ENCODE measurements around the gene RPGRIP1L.

The RPGRIP1L gene

DNA sequence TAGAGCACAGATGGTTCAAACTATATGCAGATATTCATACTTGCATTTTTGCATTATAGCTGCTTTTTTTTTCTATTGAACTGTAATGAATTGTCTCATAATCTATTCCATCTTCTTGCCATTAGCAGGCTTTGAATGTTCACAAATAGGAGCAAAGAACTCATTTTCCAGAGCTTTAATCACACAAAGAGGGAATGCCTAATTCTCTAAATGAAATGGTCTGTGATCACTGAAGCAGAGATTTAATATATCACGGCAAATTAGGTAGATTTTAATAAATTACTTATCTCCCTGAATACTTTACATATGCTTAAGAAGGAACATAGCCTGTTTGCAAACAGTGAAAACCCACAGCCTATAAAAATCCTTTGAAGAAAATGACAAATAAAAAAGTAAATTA lies 103.0 kb downstream of the RPGRIP1L start:
- no peak for DNase-seq (ENCODE audit: low read depth)

DNA sequence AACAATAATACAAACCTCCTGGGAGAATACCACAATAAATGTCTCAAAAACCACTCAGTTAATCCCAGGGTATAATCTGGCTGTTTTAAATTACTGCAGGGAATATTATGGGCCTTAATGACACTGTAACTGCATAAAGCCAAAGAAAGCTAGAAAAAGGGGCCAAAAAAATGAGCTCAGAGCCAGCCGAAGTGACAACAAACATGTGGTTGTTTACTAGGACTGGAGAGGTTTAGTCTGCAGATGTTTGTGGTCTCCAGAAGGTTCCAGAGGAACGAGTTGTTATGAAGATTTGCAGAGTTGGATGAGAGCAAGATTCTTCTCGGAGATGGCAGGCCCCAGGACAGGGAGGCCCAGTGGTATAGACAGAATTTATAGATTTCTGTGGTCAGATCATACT lies 103.5 kb downstream of the RPGRIP1L start:
- DNase-seq (ENCODE audit: low read depth), result no peak

DNA sequence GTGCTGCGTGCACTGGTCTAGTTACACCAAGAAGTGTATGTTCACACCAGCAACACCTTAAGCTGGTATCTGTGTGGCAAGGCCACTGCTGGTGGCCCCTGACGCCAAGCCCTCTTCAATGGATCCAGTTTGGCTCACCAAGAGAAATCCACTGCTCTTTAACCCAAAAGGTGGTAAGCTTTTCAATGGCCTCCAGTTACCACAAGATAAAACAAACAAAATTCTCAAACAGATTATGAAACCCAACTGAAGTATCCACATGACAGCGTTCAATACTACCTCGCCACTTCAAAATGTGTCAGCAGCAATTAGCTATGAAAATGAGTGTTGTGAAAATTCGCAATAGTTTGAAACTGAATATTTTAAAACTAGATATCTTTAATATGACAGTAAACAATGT lies 104.1 kb downstream of the RPGRIP1L start:
- no peak for DNase-seq (ENCODE audit: low read depth)

DNA sequence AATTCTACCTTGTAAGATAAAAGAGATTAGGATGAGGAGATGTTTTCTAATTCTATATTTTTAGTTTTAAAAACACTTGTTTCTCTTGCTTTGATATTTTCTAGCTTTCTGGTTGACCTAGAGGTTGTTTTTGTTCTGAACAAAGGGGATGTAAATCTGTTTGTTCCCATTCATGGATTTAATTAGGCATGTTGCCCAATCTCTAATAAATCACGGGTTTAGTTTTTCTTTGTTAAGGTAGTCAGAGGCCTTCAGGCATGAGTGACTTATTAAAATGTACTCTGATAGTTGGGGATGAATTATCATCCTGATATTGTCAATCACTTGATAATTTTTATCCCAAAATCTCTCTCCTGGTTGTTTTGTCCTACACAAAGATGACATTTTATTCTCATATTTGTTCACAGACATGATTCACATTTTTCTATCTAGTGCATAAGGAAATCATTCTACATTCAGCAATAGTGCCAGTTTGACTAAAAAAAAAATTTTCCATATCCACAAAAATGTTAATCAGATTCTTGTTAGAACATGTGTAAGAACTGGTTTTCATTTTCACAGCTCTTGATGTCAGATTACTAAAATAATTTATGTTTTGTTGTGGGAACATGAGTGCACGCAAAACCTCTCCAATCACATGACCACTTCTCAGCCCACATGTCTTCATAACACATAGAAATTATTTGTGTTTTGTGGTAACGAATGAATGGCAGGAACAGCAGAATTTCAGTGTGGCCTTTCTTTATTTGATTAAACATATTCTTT lies 105.0 kb downstream of the RPGRIP1L start:
- DNase-seq (ENCODE audit: low read depth), result no peak

DNA sequence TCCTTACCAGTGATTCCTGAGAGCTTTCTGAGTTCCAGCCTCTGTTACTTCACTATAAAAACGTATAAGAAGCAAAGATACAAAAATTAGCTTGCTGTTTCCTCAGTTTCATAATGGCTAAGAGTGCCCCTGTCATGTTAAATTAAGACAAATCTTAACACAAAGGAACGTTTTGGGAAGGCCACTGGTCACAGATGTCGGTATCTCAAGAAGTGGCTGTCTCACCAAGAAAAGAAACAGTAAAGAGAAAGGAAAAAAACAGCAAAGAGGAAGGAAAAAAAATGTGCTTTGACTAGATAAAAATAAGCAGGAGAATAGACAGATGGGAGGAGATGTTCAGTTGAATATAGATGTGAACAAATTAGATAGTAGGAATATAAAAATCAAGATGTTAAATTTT lies 105.9 kb downstream of the RPGRIP1L start:
- DNase-seq (ENCODE audit: low read depth), result peak; percentile 11

DNA sequence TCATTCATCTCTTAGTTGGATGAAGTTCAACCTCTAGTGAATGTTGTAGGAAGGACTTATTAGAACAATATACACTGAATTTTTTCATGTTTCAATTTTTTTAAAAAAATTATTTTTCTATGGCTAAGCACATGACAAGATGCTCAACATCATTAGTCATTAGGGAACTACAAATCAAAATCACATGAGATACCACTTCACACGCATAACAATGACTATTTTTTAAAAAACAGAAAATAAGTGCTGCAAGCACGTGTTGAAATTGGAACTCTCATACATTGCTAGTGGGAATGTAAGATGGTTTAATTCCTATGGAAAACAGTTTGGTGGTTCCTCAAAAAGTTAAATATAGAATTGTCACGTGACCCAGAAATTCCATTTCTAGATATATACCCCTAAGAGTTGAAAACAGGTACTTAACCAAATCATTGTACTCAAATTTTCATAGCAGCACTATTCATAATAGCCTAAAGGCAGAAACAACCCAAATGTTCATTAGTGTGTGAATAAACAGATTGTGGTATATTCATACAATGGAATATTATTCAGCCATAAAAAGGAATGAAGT lies 115.5 kb downstream of the RPGRIP1L start:
- no peak for DNase-seq (ENCODE audit: low read depth)

DNA sequence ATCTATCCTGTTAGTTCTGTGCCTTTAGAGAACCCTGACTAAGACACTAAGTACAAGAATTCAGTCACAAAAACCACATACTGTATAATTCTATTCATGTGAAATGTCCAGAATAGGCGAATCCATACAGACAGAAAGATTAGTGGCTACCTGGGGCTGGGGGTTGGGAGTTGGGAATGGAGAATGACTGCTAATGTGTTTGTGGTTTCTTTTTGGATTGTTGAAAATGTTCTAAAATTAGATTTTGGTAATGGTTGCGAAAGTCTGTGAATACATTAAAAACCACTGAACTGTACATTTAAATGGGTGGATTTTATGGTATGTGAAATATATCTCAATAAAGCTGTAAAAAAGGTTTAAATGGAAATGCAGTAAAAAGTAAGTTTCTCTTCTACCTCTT lies 120.3 kb downstream of the RPGRIP1L start:
- DNase-seq (ENCODE audit: low read depth), result no peak

DNA sequence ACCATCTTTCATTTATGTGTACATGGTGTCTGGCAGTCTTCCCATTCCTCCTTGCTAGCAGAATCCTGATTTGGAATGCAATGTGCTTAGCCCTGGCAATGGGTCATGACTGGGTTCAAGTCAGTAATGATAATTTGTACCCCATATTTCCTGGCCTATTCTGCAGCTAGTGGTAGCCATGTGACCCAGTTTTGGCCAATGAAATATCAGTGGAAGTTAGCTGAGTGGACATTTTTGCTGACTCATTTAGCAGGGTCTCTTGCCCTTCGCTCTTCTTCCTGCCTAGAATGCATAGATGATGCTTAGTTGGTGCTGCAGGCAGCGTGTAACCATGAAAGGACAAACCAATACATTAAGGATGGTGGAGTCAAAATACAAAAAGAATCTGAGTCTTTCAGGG lies 121.9 kb downstream of the RPGRIP1L start:
- DNase-seq (ENCODE audit: low read depth), result no peak

DNA sequence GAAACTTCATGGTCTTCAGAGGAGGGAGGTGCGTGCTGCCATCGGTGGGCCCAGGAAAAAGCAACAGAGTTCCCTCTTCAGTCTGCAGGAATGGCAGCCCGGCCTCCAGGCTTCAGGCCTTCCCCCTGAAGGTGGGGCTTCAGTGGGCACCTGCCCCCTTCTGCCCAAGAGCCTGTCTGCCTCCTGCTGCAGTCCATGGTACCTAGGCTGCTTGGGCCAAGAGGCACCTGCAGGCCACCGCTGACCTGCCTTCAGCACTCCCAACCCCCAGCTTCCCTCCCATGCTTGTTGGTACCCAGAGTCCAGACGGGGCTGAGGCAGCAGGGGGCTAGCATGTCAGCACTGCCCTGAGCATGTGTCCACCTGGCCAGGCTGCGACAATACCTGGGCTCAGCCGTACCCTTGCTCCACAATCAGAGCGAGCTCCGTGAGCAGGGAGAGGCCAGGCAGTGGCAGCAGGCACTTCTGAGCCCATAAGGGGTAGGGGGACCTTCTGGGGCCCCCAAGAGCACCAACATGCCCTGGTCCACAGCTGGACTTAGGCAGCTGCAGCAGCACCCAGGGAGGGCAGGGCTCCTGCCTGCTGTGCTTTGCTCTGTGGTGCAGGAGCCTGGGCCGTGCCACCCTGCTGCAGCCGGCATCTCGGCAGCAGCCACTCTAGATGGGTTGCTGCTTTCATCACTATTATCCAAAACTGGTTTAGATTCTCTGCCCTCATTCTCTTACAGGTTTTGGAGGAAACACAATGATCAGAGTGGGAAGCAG lies 123.4 kb downstream of the RPGRIP1L start:
- no peak for DNase-seq (ENCODE audit: low read depth)

DNA sequence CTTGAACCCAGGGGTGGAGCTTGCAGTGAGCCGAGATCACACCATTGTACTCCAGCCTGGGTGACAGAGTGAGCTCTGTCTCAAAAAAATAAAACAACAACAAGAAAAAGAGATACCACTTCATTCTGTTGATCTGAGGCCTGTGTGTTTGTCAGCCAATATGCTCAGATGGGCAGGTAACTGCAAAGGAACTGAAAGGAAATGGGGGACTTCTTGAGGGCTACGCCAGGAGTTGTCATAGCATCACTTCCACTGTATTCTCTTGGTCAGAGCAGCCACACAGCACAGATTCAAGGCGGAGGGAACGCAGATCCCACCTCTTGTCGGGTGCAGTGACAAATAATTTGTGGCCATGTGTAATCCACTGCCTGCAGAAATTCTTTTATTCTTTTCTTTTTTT lies 126.8 kb downstream of the RPGRIP1L start:
- no peak for DNase-seq (ENCODE audit: low read depth)

DNA sequence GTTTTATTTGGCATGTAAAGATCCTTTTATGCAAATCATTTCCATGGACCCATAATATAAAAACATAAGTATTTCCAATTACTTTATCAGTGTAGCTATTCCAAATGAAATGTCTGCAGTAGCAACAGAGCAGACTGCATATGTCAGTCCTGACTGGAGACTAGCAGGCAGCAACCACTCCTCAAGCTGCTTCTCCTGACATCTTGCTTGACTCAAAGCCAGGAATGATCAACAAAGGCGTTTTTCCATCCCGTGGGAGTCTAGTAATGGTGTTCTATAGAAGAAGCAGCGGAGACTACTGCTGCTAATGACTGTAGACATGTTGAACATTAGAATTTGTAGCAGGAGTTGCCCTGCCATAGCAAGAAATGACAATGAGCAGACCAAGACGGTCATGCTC lies 127.4 kb downstream of the RPGRIP1L start:
- DNase-seq (ENCODE audit: low read depth), result no peak

DNA sequence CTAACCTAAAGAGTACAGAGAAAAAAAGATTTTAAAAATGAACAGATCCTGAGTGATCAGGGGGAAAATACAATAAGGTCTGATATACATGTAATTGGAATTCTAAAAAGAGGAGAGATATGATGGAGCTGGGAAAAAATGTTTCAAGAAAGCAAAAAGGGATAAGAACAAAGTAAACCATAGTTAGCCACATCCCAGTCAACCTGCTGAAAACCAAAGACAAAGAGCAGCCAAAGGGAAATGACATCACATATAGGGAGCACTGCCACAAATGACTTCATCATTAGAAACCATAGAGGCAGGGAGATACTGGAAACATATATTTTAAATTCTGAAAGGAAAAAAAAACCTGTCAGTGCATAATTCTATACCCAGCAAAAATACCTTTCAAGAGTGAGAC lies 131.9 kb downstream of the RPGRIP1L start:
- no peak for DNase-seq (ENCODE audit: low read depth)

DNA sequence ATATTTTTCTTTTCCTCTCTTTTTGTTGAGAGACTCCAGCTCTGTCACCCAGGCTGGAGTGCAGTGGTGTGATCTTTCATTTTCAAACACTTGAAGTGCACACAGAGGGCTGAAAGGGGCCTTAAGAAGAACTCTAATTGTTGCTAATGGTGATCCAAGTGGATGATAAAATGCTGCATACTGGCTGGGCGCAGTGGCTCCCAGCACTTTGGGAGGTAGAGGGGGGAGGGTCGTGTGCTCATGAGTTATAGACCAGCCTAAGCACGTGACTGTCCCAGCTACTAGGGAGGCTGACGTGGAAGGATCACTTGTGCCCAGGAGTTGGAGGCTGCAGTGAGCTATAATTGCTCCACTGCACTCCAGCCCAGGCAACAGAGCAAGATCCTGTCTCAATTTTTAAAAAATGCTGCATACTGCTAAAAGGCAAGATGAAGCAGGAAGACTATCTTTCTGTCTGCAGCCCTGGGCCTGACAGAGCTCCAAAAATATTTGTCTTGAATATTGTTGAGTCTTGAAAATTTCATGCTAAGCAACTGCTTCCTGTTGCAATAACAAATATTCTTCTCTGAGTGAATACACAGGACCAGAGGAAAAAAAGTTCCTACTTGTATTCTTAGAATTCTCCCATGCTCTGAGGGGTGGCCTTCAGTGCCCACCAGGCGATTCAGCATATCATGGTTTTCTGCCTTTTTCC lies 137.0 kb downstream of the RPGRIP1L start:
- DNase-seq (ENCODE audit: low read depth), result no peak

DNA sequence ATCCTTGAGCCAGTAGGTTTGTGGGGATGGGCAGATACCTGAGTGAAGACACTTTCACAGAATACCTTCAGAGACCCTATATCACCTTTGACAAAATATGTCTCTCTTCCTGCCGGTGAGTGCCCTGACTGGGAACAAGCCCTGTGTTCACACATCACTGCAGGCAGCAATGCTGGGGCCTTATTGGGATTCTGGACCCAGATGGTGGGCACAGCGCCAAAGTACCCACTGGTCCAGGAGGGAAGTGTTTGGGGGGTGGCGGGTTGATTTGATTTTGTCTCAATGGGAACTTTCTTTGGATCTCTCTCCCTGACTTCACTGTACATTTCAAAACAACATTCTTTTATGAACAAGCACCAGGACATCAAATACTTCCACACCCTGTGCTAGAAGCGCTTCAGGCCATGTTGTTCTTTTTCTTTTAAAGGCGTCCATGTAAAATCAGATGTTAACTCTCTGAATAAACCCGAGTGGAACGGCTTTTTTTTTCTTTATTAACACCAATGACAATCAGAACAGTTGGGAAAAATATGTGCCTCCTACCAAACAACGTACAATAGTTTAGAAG lies 138.3 kb downstream of the RPGRIP1L start:
- DNase-seq (ENCODE audit: low read depth), result no peak

DNA sequence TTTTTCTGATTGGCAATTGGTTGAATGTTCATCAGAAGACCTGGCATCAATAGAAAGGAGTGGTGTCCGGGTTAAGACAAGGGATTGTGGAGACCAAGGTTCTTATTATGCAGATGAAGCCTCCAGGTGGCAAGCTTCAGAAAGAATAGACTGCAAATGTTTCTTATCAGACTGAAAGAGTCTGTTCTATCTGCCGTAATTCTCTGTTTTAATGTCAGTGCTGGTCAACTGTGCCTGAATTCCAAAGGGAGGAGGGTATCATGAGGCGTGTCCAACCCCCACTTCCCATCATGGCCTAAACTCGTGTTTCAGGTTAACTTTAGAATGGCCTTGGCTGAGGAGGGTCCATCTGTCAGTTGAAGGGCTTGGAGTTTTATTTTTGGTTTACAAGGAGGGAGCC lies 140.2 kb downstream of the RPGRIP1L start:
- no peak for DNase-seq (ENCODE audit: low read depth)

DNA sequence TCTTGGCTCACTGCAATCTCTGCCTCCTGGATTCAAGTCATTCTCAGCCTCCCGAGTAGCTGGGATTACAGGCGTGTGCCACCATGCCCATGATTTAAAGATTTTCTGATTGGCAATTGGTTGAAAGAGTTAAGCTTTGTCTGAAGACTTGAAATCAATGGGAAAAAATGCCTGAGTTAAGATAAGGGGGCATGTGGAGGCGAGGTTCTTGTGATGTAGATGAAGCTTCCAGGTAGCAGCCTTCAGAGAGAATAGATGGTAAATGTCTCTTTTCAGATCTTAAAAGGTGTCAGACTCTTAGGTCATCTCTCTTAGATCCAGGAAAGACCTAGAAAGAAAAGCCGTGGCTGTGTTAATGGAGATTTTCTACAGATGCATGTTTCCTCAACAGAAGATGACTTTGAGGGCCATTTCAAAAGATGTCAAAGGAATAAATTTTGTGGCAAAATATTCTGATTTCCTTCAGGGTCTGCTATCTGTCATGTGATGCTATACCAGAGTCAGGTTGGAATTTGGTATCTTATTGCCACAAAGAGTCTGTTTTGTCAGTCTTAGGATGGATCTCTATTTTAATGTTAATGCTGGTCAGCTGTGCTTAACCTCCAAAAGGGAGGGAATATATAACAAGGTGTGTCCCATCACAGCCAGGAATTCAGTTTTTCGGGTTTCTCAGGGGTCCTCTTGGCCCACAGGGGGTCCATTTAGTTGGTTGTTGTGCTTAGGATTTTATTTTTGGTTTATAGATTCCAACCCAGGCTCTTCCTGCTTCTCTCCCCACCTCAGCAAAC lies 142.4 kb downstream of the RPGRIP1L start:
- DNase-seq (ENCODE audit: low read depth), result no peak

DNA sequence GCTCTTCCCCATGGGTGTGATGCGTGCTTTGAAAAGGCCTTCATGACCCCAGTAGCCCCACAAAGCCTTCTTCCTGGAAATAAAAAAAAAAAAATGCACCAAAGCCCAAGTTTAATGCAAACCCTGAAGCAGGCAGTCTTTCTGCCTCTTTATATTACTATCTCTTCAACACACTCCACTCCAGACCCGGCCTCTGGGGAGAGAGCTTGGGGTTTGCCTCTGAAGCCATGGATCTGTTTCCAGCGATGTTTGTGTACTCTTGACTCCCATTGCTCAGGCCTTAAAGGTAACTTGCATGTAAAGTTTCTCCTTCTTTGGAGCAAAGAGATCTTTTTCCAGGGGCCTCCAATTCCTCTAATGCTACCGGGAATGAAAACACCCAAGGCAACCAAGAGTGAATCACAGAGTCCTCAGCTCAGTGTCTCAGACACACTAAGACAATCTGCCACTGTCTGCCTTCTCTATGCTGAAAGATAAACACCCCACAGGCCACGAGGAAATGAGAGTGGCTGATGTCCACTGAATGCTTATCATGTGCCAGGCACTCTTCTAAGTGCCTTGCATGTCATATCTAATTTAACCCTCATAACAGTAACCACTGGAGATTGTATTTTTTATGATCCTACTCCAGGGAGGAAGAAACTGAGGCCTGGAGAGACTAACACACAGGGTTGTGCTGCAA lies 144.2 kb downstream of the RPGRIP1L start:
- DNase-seq (ENCODE audit: low read depth), result no peak

DNA sequence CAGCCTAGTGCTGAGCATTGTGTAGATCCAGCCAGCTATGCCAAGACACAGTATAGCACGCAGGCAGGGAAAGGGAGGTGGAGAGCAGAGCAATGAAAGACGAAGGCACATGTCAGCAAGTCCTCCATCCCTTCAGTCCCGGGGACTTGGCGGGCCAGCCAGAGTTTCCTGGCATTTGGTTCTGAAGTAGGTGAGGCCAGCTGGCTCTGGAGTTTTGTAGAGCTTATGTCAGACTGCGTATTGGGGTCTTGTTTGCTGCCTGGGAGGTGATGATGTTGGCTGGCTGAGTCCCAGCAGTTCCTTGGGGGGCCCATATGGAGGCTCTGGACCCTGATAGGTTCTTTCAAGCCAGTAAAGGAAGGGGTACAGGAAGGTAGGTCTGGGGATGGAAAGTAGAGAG lies 144.9 kb downstream of the RPGRIP1L start:
- DNase-seq (ENCODE audit: low read depth), result no peak

DNA sequence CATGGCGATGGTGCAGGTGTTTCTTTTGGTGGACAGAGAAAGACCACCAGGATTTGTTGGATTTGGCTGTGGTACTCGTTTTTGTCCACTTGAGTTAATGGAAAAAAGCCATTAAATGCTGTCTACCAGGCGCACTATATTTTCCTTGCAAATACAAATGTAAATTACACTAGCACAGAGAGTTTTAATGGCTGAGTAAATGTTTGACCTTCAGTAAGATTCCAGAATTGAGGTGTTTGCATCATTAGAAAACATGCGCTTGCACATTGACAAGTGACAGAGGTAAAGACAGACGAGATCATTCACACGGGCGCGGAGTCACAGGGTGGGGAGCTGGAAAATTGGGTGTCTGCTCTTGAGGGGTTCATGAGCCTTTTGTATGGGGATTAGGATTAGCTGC lies 147.1 kb downstream of the RPGRIP1L start:
- DNase-seq (ENCODE audit: low read depth), result no peak

DNA sequence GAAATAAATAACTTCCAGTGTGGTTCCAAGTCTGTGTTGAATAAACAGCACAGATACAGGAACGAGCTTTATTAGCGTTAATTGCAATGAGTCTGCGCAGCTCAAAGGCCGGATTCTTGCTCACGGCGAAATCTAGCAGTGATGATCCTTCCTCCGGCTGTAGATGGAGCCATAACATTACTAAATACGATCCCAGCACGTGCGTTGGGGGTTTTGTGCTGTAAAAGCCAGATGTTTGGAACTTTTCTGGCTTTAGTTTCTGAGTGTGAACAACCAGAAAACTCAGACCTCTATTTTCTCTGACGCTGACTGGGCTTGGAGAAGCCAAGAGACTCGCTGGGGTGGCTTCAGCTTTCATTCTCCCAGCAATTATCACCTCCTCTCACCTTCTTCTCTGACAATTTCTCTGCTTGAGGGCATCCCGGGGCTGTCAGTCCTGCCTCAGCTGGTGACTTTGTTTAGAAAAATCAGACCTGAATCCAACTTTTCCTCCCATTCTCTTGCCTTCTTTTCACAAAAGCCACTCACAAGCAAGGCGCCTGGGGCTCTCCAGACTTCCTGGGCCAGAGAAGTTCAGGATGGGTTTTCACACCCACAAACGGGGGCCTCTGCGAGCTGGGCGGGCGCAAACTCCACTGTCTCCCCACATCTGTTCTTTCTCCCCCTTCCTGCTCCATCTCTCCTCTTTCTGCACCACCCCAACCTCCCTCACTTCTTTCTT lies 153.5 kb downstream of the RPGRIP1L start:
- peak; percentile 33 for DNase-seq (ENCODE audit: low read depth)

All from CMK (cell line).